Spleen (tissue), 11 donors: ENCODE data around the gene GUCA2B. TPM values are rescaled to one million over a fixed set of nuclear protein-coding genes. Genes with fewer than 3 reads are reported as not detected.

Experiments used
- DNase-seq: peaks from one replicate; pipeline ENCODE4 v3.0.0-alpha.2; 2020
- H3K27ac ChIP-seq, 8 donors: fragments of 200-600 bp; sonication (generic) in 7 of 8; 1 replicate in 4 of 8; 2 replicates in 4 of 8; pipeline versions ENCODE4 v1.5.0 to v1.8.0; 2016 to 2021; ENCODE audit warnings: inconsistent platforms in 4 of 8, mild to moderate bottlenecking in 4 of 8, moderate library complexity in 1 of 8
- H3K27me3 ChIP-seq, 7 donors: fragments of 200-600 bp; sonication (generic) in 6 of 7; replicated peaks in 1 of 7; 1 replicate in 4 of 7; 2 replicates in 3 of 7; pipeline versions ENCODE4 v1.5.0 to v1.8.0; 2016 to 2021; ENCODE audit warnings: inconsistent platforms in 3 of 7, mild to moderate bottlenecking in 1 of 7
- H3K36me3 ChIP-seq, 6 donors: fragments of 200-600 bp; sonication (generic) in 5 of 6; 1 replicate in 4 of 6; 2 replicates in 2 of 6; pipeline versions ENCODE4 v1.5.0 to v1.8.0; 2016 to 2021; ENCODE audit warnings: inconsistent platforms in 2 of 6
- H3K4me1 ChIP-seq, 6 donors: fragments of 200-600 bp; sonication (generic) in 5 of 6; 1 replicate in 3 of 6; 2 replicates in 3 of 6; pipeline versions ENCODE4 v1.5.0 to v1.8.0; 2016 to 2021; ENCODE audit warnings: inconsistent platforms in 3 of 6
- H3K4me3 ChIP-seq, 8 donors: fragments of 200-600 bp; sonication (generic) in 7 of 8; 1 replicate in 4 of 8; 2 replicates in 4 of 8; pipeline versions ENCODE4 v1.5.0 to v1.8.0; 2016 to 2021; ENCODE audit warnings: inconsistent platforms in 4 of 8, mild to moderate bottlenecking in 4 of 8, moderate library complexity in 2 of 8
- H3K9me3 ChIP-seq, 8 donors: fragments of 200-600 bp; sonication (generic) in 7 of 8; 1 replicate in 4 of 8; 2 replicates in 4 of 8; pipeline versions ENCODE4 v1.5.0 to v1.8.0; 2016 to 2021; ENCODE audit warnings: inconsistent platforms in 4 of 8
- CTCF ChIP-seq, 11 experiments: fragments of 200-600 bp in 7 of 11; fragments of 450-650 bp in 4 of 11; sonication (generic) in 4 of 11; IDR thresholded peaks in 8 of 11; conservative IDR thresholded peaks in 3 of 11; 1 replicate in 7 of 11; 2 replicates in 4 of 11; pipeline versions ENCODE4 v1.4.0 to v1.8.0; 2016 to 2021; ENCODE audit warnings: antibody characterized with exemption in 11 of 11, inconsistent platforms in 4 of 11, mild to moderate bottlenecking in 1 of 11
- POLR2A ChIP-seq, 3 donors: fragments of 450-650 bp; IDR thresholded peaks; one replicate each; pipeline ENCODE4 v1.5.1; 2017; ENCODE audit warnings: antibody characterized with exemption in 3 of 3, mild to moderate bottlenecking in 1 of 3
- POLR2AphosphoS5 ChIP-seq, 3 donors: sonication (generic); formaldehyde crosslinking; IDR thresholded peaks; one replicate each; pipeline ENCODE4 v1.5.1; 2017; ENCODE audit warnings: antibody characterized with exemption in 3 of 3
- WGBS, 5 donors: extraction: QIAGEN DNeasy Blood & Tissue Kit in 3 of 5; methylation state at CpG; one replicate each; pipeline versions ENCODE4 v1.1.5 to v1.1.7; 2013 to 2018; 5-methylcytosine and 5-hydroxymethylcytosine counted together
- intact Hi-C: fragments of 100-400 bp; cut with DNase I; formaldehyde crosslinking; loops from one replicate; pipeline ENCODE4 v1.15.0; 2023; ENCODE audit warnings: low total_unique reads
- polyA plus RNA-seq, 3 donors: library from polyadenylated mRNA; stranded (reverse); fragments of 200-250 nt; gene quantifications; one replicate each; pipeline ENCODE4 v1.2.1, GENCODE V29; 2013
- total RNA-seq, 7 donors: library from RNA; depleted of rRNA in 3 of 7; stranded (reverse); fragments of >200 nt in 3 of 7; fragmentation: NEBNext Ultra II Directional in 4 of 7; extraction: Animal tissue kit (Norgen Biotek cat#: 25700) in 4 of 7; gene quantifications; one replicate each; pipeline versions ENCODE4 v1.1.0 to v1.2.1, GENCODE V29; 2016 to 2021
- donor health status: healthy with polysubstance abuse.
- donor health status: DM: no; HTN: no; CAD: no; lungs with moderate emphysema.
- donor health status: DM: no; HTN: no; CAD: no.
- donor health status: Bipolar disorder and iron deficiency.
- donor health status: healthy.
- donor health status: DM: no; HTN: no; CAD: no.
- donor health status: DM: yes; HTN: yes; CAD: no.

GUCA2B gene
- total and polyA plus RNA-seq, 10 donors = not detected

- H3K27ac ChIP-seq = no peak overlapping the region
- TF ChIP-seq CTCF (IDR thresholded peaks at IDR 0.05 in 8 of 11, conservative IDR thresholded peaks at IDR 0.05 in 3 of 11) = no peak
- no peak for TF ChIP-seq POLR2A (IDR thresholded peaks at IDR 0.05)
- TF ChIP-seq POLR2AphosphoS5 (IDR thresholded peaks at IDR 0.05) = no peak
- 80 to 89% (median 84%) methylated on average over 5 of the region's 5 CpGs for WGBS, 5 donors
These were observed 39.0 kb upstream of the GUCA2B start for GRCh38 chr1:42114229-42114628.

GRCh38 chr1:42117214-42117613 is 36.0 kb upstream of the GUCA2B start:
- TF ChIP-seq POLR2A (IDR thresholded peaks at IDR 0.05) (no peak), POLR2AphosphoS5 (IDR thresholded peaks at IDR 0.05) (no peak), CTCF (IDR thresholded peaks at IDR 0.05 in 8 of 11, conservative IDR thresholded peaks at IDR 0.05 in 3 of 11) (no peak)
- no peak for DNase-seq
- Histone ChIP-seq H3K4me1 (no peaks in the 10 kb centered on the region), H3K36me3 (no peaks in the 10 kb centered on the region), H3K27me3 (peaks cover 0 to 7% (median 0%) of the 10 kb centered on the region in 7 donors), H3K27ac (no peak overlapping the region), H3K4me3 (no peak overlapping the region), H3K9me3 (peaks cover 0 to under 1% (median 0%) of the 10 kb centered on the region in 8 donors)
- 72 to 87% (median 79%) methylated on average over 5 of the region's 5 CpGs for whole genome bisulfite sequencing, 5 donors
- intact Hi-C loops = no loop called here

More at GRCh38 chr1:42114229-42114628, 39.0 kb upstream of the GUCA2B start:
- no peak for DNase-seq
- no peaks in the 10 kb centered on the region for H3K9me3 ChIP-seq
- no peaks in the 10 kb centered on the region for H3K36me3 ChIP-seq
- no peak overlapping the region for H3K4me3 ChIP-seq
- peaks cover 0 to 16% (median 0%) of the 10 kb centered on the region in 7 donors for H3K27me3 ChIP-seq
- intact Hi-C loops = no loop called here
- no peaks in the 10 kb centered on the region for H3K4me1 ChIP-seq

- no peak for TF ChIP-seq POLR2AphosphoS5 (IDR thresholded peaks at IDR 0.05)
- TF ChIP-seq POLR2A (IDR thresholded peaks at IDR 0.05) = no peak
- TF ChIP-seq CTCF (IDR thresholded peaks at IDR 0.05 in 8 of 11, conservative IDR thresholded peaks at IDR 0.05 in 3 of 11) = no peak
- no peaks in the 10 kb centered on the region for H3K4me1 ChIP-seq
- H3K27ac ChIP-seq = no peak overlapping the region
- H3K4me3 ChIP-seq = no peak overlapping the region
- H3K9me3 ChIP-seq = peaks cover 0 to 6% (median 0%) of the 10 kb centered on the region in 8 donors
- intact Hi-C loops = no loop called here
- H3K27me3 ChIP-seq = peaks cover 0 to 7% (median 0%) of the 10 kb centered on the region in 7 donors
- no peaks in the 10 kb centered on the region for H3K36me3 ChIP-seq
- no peak for DNase-seq
- whole genome bisulfite sequencing, 5 donors = 58 to 79% (median 67%) methylated on average over 1 of the region's 1 CpG
These were observed 35.1 kb upstream of the GUCA2B start for GRCh38 chr1:42118125-42118524.

- H3K27ac ChIP-seq = no peak overlapping the region
- no peak overlapping the region for H3K4me3 ChIP-seq
- H3K4me1 ChIP-seq = no peaks in the 10 kb centered on the region
- intact Hi-C loops = no loop called here
- 91 to 99% (median 94%) methylated on average over 3 of the region's 3 CpGs for WGBS, 5 donors
- no peaks in the 10 kb centered on the region for H3K27me3 ChIP-seq
- no peaks in the 10 kb centered on the region for H3K36me3 ChIP-seq
- peaks cover 0 to 6% (median 0%) of the 10 kb centered on the region in 8 donors for H3K9me3 ChIP-seq
- no peak for TF ChIP-seq CTCF (IDR thresholded peaks at IDR 0.05 in 8 of 11, conservative IDR thresholded peaks at IDR 0.05 in 3 of 11)
- TF ChIP-seq POLR2A (IDR thresholded peaks at IDR 0.05) = no peak
- no peak for TF ChIP-seq POLR2AphosphoS5 (IDR thresholded peaks at IDR 0.05)
- DNase-seq = no peak
These were observed 30.8 kb upstream of the GUCA2B start for GRCh38 chr1:42122408-42122807.
